H9 (cell line): ENCODE measurements around the gene ROM1. TPM values are rescaled to one million over a fixed set of nuclear protein-coding genes. Genes with fewer than 3 reads are reported as not detected.
"Not testable (repeated sequence)": the region's sequence is repeated elsewhere in the genome, so short reads cannot be mapped to it uniquely, and the experiment has no call there.

ENCODE experiments used
- DNase-seq: peaks from one replicate; pipeline ENCODE4 v3.0.0-alpha.2; 2017
- H2AFZ ChIP-seq: one replicate; pipeline ENCODE4 v1.6.1; 2013; ENCODE audit warnings: mild to moderate bottlenecking, low read length, control low read depth, moderate library complexity
- H2AK5ac ChIP-seq: 2 replicates; pipeline ENCODE4 v1.6.1; 2013; ENCODE audit warnings: low read length, control low read depth, mixed read lengths; ENCODE audit not compliant: insufficient read length
- H2BK120ac ChIP-seq: one replicate; pipeline ENCODE4 v1.6.1; 2013; ENCODE audit warnings: low read depth, mild to moderate bottlenecking, low read length, control low read depth, inconsistent platforms; ENCODE audit not compliant: poor library complexity, severe bottlenecking
- H2BK12ac ChIP-seq: 2 replicates; pipeline ENCODE4 v1.6.1; 2013; ENCODE audit warnings: low read length, control low read depth, mixed read lengths, low read depth; ENCODE audit not compliant: insufficient read length
- H2BK15ac ChIP-seq: 2 replicates; pipeline ENCODE4 v1.6.1; 2013; ENCODE audit warnings: low read depth, low read length, control low read depth
- H2BK20ac ChIP-seq: one replicate; pipeline ENCODE4 v1.6.1; 2013; ENCODE audit warnings: low read depth, mild to moderate bottlenecking, low read length, control low read depth, inconsistent platforms; ENCODE audit not compliant: poor library complexity, severe bottlenecking
- H2BK5ac ChIP-seq: 2 replicates; pipeline ENCODE4 v1.6.1; 2013; ENCODE audit warnings: low read length, control low read depth, mixed read lengths; ENCODE audit not compliant: insufficient read length
- H3K14ac ChIP-seq: 2 replicates; pipeline ENCODE4 v1.6.1; 2013; ENCODE audit warnings: low read length, control low read depth; ENCODE audit not compliant: insufficient read depth
- H3K18ac ChIP-seq: 2 replicates; pipeline ENCODE4 v1.6.1; 2013; ENCODE audit warnings: low read depth, mild to moderate bottlenecking, mixed read lengths, low read length, control low read depth; ENCODE audit not compliant: insufficient read length
- H3K23ac ChIP-seq: 2 replicates; pipeline ENCODE4 v1.6.1; 2013; ENCODE audit warnings: low read length, control low read depth, mixed read lengths, low read depth; ENCODE audit not compliant: insufficient read length
- H3K23me2 ChIP-seq: 2 replicates; pipeline ENCODE4 v1.6.1; 2013; ENCODE audit warnings: low read depth, mild to moderate bottlenecking, mixed read lengths, low read length, control low read depth; ENCODE audit not compliant: insufficient read length, poor library complexity, severe bottlenecking
- H3K27ac ChIP-seq: 2 replicates; pipeline ENCODE4 v1.5.1; 2013; ENCODE audit warnings: low read length, control low read depth, mixed read lengths, low read depth; ENCODE audit not compliant: insufficient read length
- H3K27me3 ChIP-seq: 2 replicates; pipeline ENCODE4 v1.6.1; 2013; ENCODE audit warnings: low read length, control low read depth, inconsistent platforms; ENCODE audit not compliant: insufficient read depth
- H3K4ac ChIP-seq: 2 replicates; pipeline ENCODE4 v1.6.1; 2013; ENCODE audit warnings: low read depth, mild to moderate bottlenecking, control low read depth, inconsistent platforms, low read length, moderate library complexity
- H3K4me1 ChIP-seq: 2 replicates; pipeline ENCODE4 v1.6.1; 2013; ENCODE audit warnings: low read length, control low read depth, inconsistent platforms; ENCODE audit not compliant: insufficient read depth
- H3K4me2 ChIP-seq: 2 replicates; pipeline ENCODE4 v1.6.1; 2013; ENCODE audit warnings: low read length, control low read depth, mixed read lengths; ENCODE audit not compliant: insufficient read length, insufficient read depth
- H3K56ac ChIP-seq: 2 replicates; pipeline ENCODE4 v1.6.1; 2013; ENCODE audit warnings: low read depth, mild to moderate bottlenecking, mixed read lengths, low read length, control low read depth; ENCODE audit not compliant: insufficient read length
- H3K79me1 ChIP-seq: 2 replicates; pipeline ENCODE4 v1.6.1; 2013; ENCODE audit warnings: low read depth, mild to moderate bottlenecking, moderate library complexity, low read length, control low read depth, inconsistent platforms; ENCODE audit not compliant: insufficient read depth, poor library complexity, severe bottlenecking
- H3K79me2 ChIP-seq: 2 replicates; pipeline ENCODE4 v1.6.1; 2013; ENCODE audit warnings: low read length, control low read depth, inconsistent platforms; ENCODE audit not compliant: insufficient read depth
- H3K9ac ChIP-seq: 2 replicates; pipeline ENCODE4 v1.6.1; 2013; ENCODE audit warnings: low read length, control low read depth, mixed read lengths; ENCODE audit not compliant: insufficient read length; ENCODE audit errors: extremely low read depth
- H3K9me3 ChIP-seq: one replicate; pipeline ENCODE4 v1.6.1; 2013; ENCODE audit warnings: low read depth, low read length, inconsistent platforms; ENCODE audit not compliant: control insufficient read depth
- H3T11ph ChIP-seq: one replicate; pipeline ENCODE4 v1.6.1; 2013; ENCODE audit warnings: mild to moderate bottlenecking, low read length, control low read depth, inconsistent platforms
- H4K20me1 ChIP-seq: one replicate; pipeline ENCODE4 v1.6.1; 2013; ENCODE audit not compliant: control insufficient read depth, insufficient read length, insufficient read depth
- H4K5ac ChIP-seq: 2 replicates; pipeline ENCODE4 v1.6.1; 2013; ENCODE audit warnings: low read depth, mild to moderate bottlenecking, mixed read lengths, low read length, control low read depth; ENCODE audit not compliant: insufficient read length
- H4K8ac ChIP-seq: replicated peaks from 2 replicates; pipeline ENCODE4 v1.6.1; 2013; ENCODE audit warnings: low read length, control low read depth, mixed read lengths, low read depth; ENCODE audit not compliant: insufficient read length
- H4K91ac ChIP-seq: 2 replicates; pipeline ENCODE4 v1.6.1; 2013; ENCODE audit warnings: low read depth, mild to moderate bottlenecking, moderate library complexity, mixed read lengths, low read length, control low read depth; ENCODE audit not compliant: insufficient read length
- H3K27ac Mint-ChIP-seq, 3 experiments: 2 replicates in 2 of 3; 3 replicates in 1 of 3; pipeline ENCODE4 v1.8.0; 2020 to 2021; ENCODE audit warnings: mixed read lengths in 3 of 3, mild to moderate bottlenecking in 1 of 3, moderate library complexity in 1 of 3
- H3K27me3 Mint-ChIP-seq: 2 replicates; pipeline ENCODE4 v1.8.0; 2021; ENCODE audit warnings: low read depth, mild to moderate bottlenecking, moderate library complexity, mixed read lengths
- H3K36me3 Mint-ChIP-seq, 3 experiments: 2 replicates in 2 of 3; 3 replicates in 1 of 3; pipeline ENCODE4 v1.8.0; 2020 to 2021; ENCODE audit warnings: low read depth in 3 of 3, mixed read lengths in 3 of 3; ENCODE audit not compliant: insufficient read depth in 1 of 3
- H3K4me1 Mint-ChIP-seq, 2 experiments: 2 replicates each; pipeline ENCODE4 v1.8.0; 2020; ENCODE audit warnings: mixed read lengths in 2 of 2
- H3K4me3 Mint-ChIP-seq, 2 experiments: 2 replicates in 1 of 2; 3 replicates in 1 of 2; pipeline ENCODE4 v1.8.0; 2020 to 2021; ENCODE audit warnings: mild to moderate bottlenecking in 2 of 2, mixed read lengths in 2 of 2, moderate library complexity in 1 of 2
- H3K9me3 Mint-ChIP-seq, 2 experiments: 2 replicates in 1 of 2; 3 replicates in 1 of 2; pipeline ENCODE4 v1.8.0; 2020; ENCODE audit warnings: mild to moderate bottlenecking in 2 of 2, mixed read lengths in 2 of 2, moderate library complexity in 1 of 2
- WGBS: extraction: QIAGEN DNeasy Blood & Tissue Kit; methylation state at CpG from one replicate; pipeline ENCODE4 v1.1.7; 2013; ENCODE audit warnings: missing lambda C conversion rate, low lambda C conversion rate, mixed read lengths; ENCODE audit not compliant: insufficient read length; ENCODE audit errors: extremely low coverage; 5-methylcytosine and 5-hydroxymethylcytosine counted together
- total RNA-seq: library from RNA; stranded (reverse); gene quantifications from 2 replicates; pipeline ENCODE4 v1.2.1, GENCODE V29; 2021
- TF ChIP-seq, protein P1 (sequence below): fragments of 200-600 bp; sonication (generic); conservative IDR thresholded peaks from 3 replicates; pipeline ENCODE4 v1.8.0; 2021; ENCODE audit warnings: antibody characterized with exemption, mild to moderate bottlenecking

Gene ROM1
- total RNA-seq, 1 experiment from 2014 or later: 0.79 TPM

DNA sequence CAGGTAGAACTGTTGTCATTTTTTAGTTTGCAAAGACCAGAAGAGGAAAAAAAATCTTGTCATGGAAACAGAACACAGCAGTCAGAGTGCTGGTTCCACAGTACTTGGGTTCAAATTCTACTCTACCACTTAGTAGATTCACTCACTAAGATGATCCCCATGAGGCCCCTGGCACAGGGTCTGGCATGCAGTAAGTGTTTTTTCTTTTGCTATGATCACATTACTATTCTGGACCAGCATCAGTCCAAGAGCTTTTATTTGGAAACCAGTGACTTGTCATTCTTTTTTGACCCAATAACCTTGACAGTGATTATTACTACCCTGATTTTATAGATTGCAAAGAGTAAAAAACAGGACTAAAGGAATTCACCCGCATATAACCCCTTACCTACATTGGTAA lies 43.4 kb upstream of the ROM1 start:
- Histone ChIP-seq H3K56ac (no peak overlapping the region), H3T11ph (no peak overlapping the region)
- no peak for DNase-seq

DNA sequence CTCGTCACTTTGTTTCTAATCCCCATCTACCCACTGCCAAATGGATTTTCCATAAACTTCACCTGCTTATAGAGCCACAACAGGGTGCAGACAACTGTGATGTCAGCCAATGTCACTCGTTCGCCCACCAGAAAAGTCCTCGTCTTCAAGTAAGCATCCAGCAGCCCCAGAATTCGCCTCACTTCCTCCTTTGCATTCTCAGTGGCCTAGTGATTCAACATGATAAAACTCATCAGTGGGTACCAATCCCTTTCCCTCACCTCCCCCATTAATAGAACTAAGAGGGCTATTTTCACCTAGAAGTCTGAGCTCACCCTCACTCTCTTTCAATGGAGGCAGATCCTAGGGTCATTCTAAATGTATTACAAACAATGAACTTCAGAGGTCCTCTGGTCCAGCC lies 42.2 kb upstream of the ROM1 start:
- H3K56ac ChIP-seq, H3K23ac ChIP-seq, H3K27ac ChIP-seq, H4K91ac ChIP-seq, H2AK5ac ChIP-seq, H3K4me2 ChIP-seq, H3K4ac ChIP-seq, H3K27me3 Mint-ChIP-seq, H3K9me3 Mint-ChIP-seq, H3K4me1 ChIP-seq, H4K8ac ChIP-seq, H4K20me1 ChIP-seq, H3K14ac ChIP-seq, H2BK20ac ChIP-seq, H3K9ac ChIP-seq, H2BK5ac ChIP-seq, H2AFZ ChIP-seq, H3K27me3 ChIP-seq, H2BK15ac ChIP-seq, H4K5ac ChIP-seq, H3K79me1 ChIP-seq, H2BK120ac ChIP-seq, H3T11ph ChIP-seq, H3K18ac ChIP-seq, H3K9me3 ChIP-seq, H2BK12ac ChIP-seq, DNase-seq: not testable (repeated sequence)
- Mint-ChIP-seq H3K4me3 (peak overlapping the region; percentile 99 to 100), H3K27ac (peak overlapping the region; percentile 52 to 78 (median 68); a peak in 4 of 7 replicates), H3K36me3 (peaks cover 65 to 79% (median 77%) of the 10 kb centered on the region in 3 experiments), H3K4me1 (peaks cover 42 to 44% of the 10 kb centered on the region in 2 experiments)
- Histone ChIP-seq H3K23me2 (peaks cover 13% of the 10 kb centered on the region), H3K79me2 (peaks cover 12% of the 10 kb centered on the region; the same call in 1 of the 2 replicates)
- WGBS: no CpG with 5 or more reads among the region's 5 CpGs

More for the DNA sequence above, 43.4 kb upstream of the ROM1 start:
- Histone ChIP-seq H2BK15ac (no peak overlapping the region), H4K91ac (no peak overlapping the region), H3K79me2 (peaks cover 16% of the 10 kb centered on the region; the same call in 1 of the 2 replicates), H3K23me2 (peaks cover 11% of the 10 kb centered on the region), H3K9me3 (no peaks in the 10 kb centered on the region), H2BK120ac (no peak overlapping the region), H3K14ac (no peak overlapping the region), H2BK5ac (no peak overlapping the region), H3K4me1 (no peaks in the 10 kb centered on the region), H4K20me1 (no peaks in the 10 kb centered on the region), H4K8ac (no peak overlapping the region), H2BK12ac (no peak overlapping the region), H3K79me1 (peaks cover 8% of the 10 kb centered on the region), H3K4ac (no peak overlapping the region), H2AFZ (no peak overlapping the region), H3K27ac (no peak overlapping the region), H3K18ac (no peak overlapping the region), H2BK20ac (no peak overlapping the region), H2AK5ac (no peak overlapping the region), H3K9ac (no peak overlapping the region), H4K5ac (no peak overlapping the region), H3K27me3 (no peaks in the 10 kb centered on the region), H3K23ac (no peak overlapping the region), H3K4me2 (no peak overlapping the region)
- TF ChIP-seq, protein P1, sequence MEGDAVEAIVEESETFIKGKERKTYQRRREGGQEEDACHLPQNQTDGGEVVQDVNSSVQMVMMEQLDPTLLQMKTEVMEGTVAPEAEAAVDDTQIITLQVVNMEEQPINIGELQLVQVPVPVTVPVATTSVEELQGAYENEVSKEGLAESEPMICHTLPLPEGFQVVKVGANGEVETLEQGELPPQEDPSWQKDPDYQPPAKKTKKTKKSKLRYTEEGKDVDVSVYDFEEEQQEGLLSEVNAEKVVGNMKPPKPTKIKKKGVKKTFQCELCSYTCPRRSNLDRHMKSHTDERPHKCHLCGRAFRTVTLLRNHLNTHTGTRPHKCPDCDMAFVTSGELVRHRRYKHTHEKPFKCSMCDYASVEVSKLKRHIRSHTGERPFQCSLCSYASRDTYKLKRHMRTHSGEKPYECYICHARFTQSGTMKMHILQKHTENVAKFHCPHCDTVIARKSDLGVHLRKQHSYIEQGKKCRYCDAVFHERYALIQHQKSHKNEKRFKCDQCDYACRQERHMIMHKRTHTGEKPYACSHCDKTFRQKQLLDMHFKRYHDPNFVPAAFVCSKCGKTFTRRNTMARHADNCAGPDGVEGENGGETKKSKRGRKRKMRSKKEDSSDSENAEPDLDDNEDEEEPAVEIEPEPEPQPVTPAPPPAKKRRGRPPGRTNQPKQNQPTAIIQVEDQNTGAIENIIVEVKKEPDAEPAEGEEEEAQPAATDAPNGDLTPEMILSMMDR: no peak
- Mint-ChIP-seq H3K27me3 (no peaks in the 10 kb centered on the region), H3K27ac (peak overlapping the region in 1 of 3 experiments; percentile 23; a peak in 1 of 7 replicates), H3K36me3 (peaks cover 72 to 88% (median 86%) of the 10 kb centered on the region in 3 experiments), H3K4me3 (no peak overlapping the region), H3K9me3 (no peaks in the 10 kb centered on the region), H3K4me1 (peaks cover 33 to 34% of the 10 kb centered on the region in 2 experiments)
- no CpG with 5 or more reads among the region's 1 CpG for WGBS
